DOHH2 (cell line): ENCODE results near the gene ABR.

Experiments
- H3F3A ChIP-seq: fragments of 200-600 bp; sonication (generic), shearing (Covaris generic); 2 replicates; pipeline ENCODE4 v1.6.0; 2016; ENCODE audit warnings: antibody characterized with exemption, mild to moderate bottlenecking; ENCODE audit not compliant: control insufficient read depth, insufficient read depth
- H3K27ac ChIP-seq: fragments of 200-600 bp; sonication (generic); 2 replicates; pipeline ENCODE4 v1.5.1; 2014; ENCODE audit warnings: low read depth, mild to moderate bottlenecking, low read length, moderate library complexity
- H3K27me3 ChIP-seq: fragments of 200-600 bp; sonication (generic); 2 replicates; pipeline ENCODE4 v1.6.1; 2014; ENCODE audit warnings: mild to moderate bottlenecking, low read length, mixed read lengths; ENCODE audit not compliant: control insufficient read depth
- H3K36me3 ChIP-seq: fragments of 200-600 bp; sonication (generic); 2 replicates; pipeline ENCODE4 v1.6.1; 2014; ENCODE audit warnings: mild to moderate bottlenecking, low read length, moderate library complexity, mixed read lengths; ENCODE audit not compliant: control insufficient read depth
- H3K4me1 ChIP-seq: fragments of 200-600 bp; sonication (generic); 2 replicates; pipeline ENCODE4 v1.6.1; 2014; ENCODE audit warnings: mild to moderate bottlenecking, low read length, mixed read lengths; ENCODE audit not compliant: control insufficient read depth
- H3K4me2 ChIP-seq: fragments of 200-600 bp; sonication (generic); 2 replicates; pipeline ENCODE4 v1.6.0; 2014; ENCODE audit warnings: mild to moderate bottlenecking, low read length, moderate library complexity
- H3K4me3 ChIP-seq: fragments of 200-600 bp; sonication (generic); 2 replicates; pipeline ENCODE4 v1.5.1; 2014; ENCODE audit warnings: mild to moderate bottlenecking, low read length, mixed read lengths
- H3K79me2 ChIP-seq: fragments of 200-600 bp; sonication (generic); 2 replicates; pipeline ENCODE4 v1.6.1; 2014; ENCODE audit warnings: mild to moderate bottlenecking, low read length, mixed read lengths; ENCODE audit not compliant: control insufficient read depth
- H3K9me2 ChIP-seq: fragments of 200-600 bp; sonication (generic); replicated peaks from 2 replicates; pipeline ENCODE4 v1.6.1; 2014; ENCODE audit warnings: mild to moderate bottlenecking, low read length, mixed read lengths; ENCODE audit not compliant: control insufficient read depth
- H3K9me3 ChIP-seq: fragments of 200-600 bp; sonication (generic); 2 replicates; pipeline ENCODE4 v1.6.1; 2014; ENCODE audit warnings: antibody characterized with exemption, low read length, mixed read lengths; ENCODE audit not compliant: control insufficient read depth, insufficient read depth
- H4K20me1 ChIP-seq: fragments of 200-600 bp; sonication (generic); 2 replicates; pipeline ENCODE4 v1.6.0; 2014; ENCODE audit warnings: low read depth, mild to moderate bottlenecking, antibody characterized with exemption, low read length, moderate library complexity; ENCODE audit not compliant: control insufficient read depth, insufficient read depth
- EZH2phosphoT487 ChIP-seq: fragments of 200-600 bp; sonication (generic); IDR thresholded peaks from 2 replicates; pipeline ENCODE4 v1.6.1; 2017; ENCODE audit warnings: borderline replicate concordance, mild to moderate bottlenecking, antibody characterized with exemption, low read length, moderate library complexity, mixed read lengths
- TF ChIP-seq, protein P1 (sequence below): fragments of 200-600 bp; sonication (generic); IDR thresholded peaks from one replicate; pipeline ENCODE4 v1.5.1; 2014; ENCODE audit warnings: antibody characterized with exemption, mild to moderate bottlenecking, low read depth, low read length; ENCODE audit not compliant: poor library complexity, severe bottlenecking

ABR gene

DNA sequence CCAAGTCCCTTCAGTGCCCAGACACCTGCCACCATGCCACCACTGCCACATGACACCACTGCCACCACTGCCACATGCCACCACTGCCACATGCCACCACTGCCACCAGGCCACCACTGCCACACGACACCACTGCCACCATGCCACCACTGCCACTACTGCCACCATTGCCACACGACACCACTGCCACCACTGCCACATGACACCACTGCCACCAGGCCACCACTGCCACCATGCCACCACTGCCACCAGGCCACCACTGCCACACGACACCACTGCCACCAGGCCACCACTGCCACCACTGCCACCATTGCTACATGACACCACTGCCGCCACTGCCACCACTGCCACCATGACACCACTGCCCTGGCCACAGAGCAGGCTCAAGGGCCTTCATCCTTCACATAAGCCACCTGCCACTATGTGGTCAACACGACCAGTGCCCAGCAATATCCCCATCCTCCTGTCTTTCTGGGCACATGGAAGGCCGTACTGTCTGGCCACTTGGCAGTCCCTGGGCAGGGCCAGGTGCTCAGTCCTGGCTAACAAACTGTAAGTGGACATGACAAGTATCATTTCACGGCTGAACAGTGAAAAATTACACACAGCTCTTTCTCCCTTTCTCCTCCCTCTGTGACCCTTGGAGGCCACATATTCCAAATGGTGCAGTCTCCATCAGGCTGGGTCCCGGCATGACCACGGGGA, 33.1 kb downstream of the ABR start:
- H3K27me3 ChIP-seq, result no peaks in the 10 kb centered on the region
- no peaks in the 10 kb centered on the region for H3K9me2 ChIP-seq
- no peak overlapping the region for H3K27ac ChIP-seq
- no peak overlapping the region for H3K4me2 ChIP-seq
- H3K79me2 ChIP-seq, result peaks cover 97% of the 10 kb centered on the region
- no peak overlapping the region for H3K4me3 ChIP-seq
- H3K36me3 ChIP-seq, result peaks cover 41% of the 10 kb centered on the region
- no peak for TF ChIP-seq EZH2phosphoT487
- TF ChIP-seq, protein P1, sequence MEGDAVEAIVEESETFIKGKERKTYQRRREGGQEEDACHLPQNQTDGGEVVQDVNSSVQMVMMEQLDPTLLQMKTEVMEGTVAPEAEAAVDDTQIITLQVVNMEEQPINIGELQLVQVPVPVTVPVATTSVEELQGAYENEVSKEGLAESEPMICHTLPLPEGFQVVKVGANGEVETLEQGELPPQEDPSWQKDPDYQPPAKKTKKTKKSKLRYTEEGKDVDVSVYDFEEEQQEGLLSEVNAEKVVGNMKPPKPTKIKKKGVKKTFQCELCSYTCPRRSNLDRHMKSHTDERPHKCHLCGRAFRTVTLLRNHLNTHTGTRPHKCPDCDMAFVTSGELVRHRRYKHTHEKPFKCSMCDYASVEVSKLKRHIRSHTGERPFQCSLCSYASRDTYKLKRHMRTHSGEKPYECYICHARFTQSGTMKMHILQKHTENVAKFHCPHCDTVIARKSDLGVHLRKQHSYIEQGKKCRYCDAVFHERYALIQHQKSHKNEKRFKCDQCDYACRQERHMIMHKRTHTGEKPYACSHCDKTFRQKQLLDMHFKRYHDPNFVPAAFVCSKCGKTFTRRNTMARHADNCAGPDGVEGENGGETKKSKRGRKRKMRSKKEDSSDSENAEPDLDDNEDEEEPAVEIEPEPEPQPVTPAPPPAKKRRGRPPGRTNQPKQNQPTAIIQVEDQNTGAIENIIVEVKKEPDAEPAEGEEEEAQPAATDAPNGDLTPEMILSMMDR, result no peak
- peaks cover 38% of the 10 kb centered on the region for H4K20me1 ChIP-seq
- H3K4me1 ChIP-seq, result peaks cover 9% of the 10 kb centered on the region
- no peaks in the 10 kb centered on the region for H3K9me3 ChIP-seq
- no peaks in the 10 kb centered on the region for H3F3A ChIP-seq

DNA sequence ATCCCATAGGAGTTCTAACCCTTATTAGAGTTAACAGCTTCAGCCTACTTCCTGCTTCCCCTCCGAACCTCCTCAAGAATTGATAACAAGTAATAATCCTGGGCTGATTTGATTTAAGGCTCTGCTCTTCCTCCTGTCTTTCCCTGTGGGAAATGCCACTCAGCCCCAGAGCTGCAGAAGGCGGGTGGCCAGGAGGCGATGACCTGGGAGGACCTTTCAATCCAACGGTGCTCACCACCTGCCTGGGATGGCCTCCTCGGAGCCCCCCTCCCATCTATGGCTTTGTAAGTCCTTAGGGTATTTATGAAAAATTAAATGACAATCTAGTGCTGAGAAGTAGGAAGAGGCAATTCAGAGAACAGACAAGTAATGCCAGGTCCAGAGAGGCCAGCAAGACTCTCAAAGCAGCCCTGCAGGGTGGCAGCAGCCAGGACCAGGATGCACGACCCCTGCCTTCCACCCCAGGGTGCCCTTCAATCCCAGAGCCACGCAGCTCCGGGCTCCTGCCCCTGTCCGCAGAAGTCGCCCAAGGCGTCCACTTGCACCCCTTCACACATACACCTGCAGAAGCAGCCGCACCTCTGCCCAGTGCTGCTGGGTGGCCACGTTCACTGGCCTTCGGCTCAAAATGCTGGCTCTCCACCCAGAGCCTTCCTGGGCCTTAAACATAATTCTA, 34.3 kb downstream of the ABR start:
- Histone ChIP-seq H3K9me2 (no peaks in the 10 kb centered on the region), H3K4me1 (peaks cover 11% of the 10 kb centered on the region), H3K36me3 (peaks cover 34% of the 10 kb centered on the region), H3K27ac (no peak overlapping the region), H3K79me2 (peaks cover 97% of the 10 kb centered on the region), H3K4me2 (no peak overlapping the region), H4K20me1 (peaks cover 29% of the 10 kb centered on the region), H3K4me3 (no peak overlapping the region), H3K27me3 (no peaks in the 10 kb centered on the region), H3F3A (no peaks in the 10 kb centered on the region), H3K9me3 (no peaks in the 10 kb centered on the region)
- TF ChIP-seq EZH2phosphoT487, result no peak

DNA sequence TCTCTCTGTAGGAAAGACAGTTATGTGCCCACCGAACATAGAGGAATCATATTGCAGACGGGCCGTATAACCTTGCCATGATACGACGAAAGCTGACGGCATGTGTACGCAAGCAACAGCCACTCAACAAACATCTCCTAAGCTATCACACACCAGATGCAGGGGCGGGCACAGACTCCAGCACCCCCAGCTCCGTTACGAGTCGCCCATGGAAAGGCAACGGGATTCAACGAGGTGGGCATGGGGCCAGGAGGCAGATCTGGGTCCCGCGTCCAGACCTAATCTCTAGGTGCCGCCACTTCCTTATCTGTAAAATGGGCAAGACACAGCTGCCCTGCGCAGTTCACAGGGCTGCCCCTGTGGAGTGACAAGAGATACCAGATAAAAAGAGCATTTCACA, 35.6 kb downstream of the ABR start:
- Histone ChIP-seq H3K36me3 (peaks cover 32% of the 10 kb centered on the region), H3K79me2 (peaks cover 95% of the 10 kb centered on the region)

More for the DNA sequence above, 35.6 kb downstream of the ABR start:
- Histone ChIP-seq H3F3A (no peaks in the 10 kb centered on the region), H3K4me1 (peaks cover 24% of the 10 kb centered on the region), H3K27ac (no peak overlapping the region), H3K9me2 (no peaks in the 10 kb centered on the region), H4K20me1 (peaks cover 32% of the 10 kb centered on the region), H3K4me3 (no peak overlapping the region), H3K4me2 (no peak overlapping the region), H3K27me3 (no peaks in the 10 kb centered on the region), H3K9me3 (no peaks in the 10 kb centered on the region)
- TF ChIP-seq, protein P1, result no peak
- no peak for TF ChIP-seq EZH2phosphoT487
